Fibroblast of lung (primary cell): ENCODE measurements around the gene VPS25. TPM values are rescaled to one million over a fixed set of nuclear protein-coding genes. Genes with fewer than 3 reads are reported as not detected.
A peak's percentile ranks its signal among the peaks of the same experiment; 100 is the strongest.

ENCODE experiments used
- DNase-seq, 2 donors: peaks; one replicate each; pipeline versions ENCODE4 v3.0.0 to v3.0.0-alpha.2; 2010; ENCODE audit warnings: low read depth in 2 of 2
- H2AFZ ChIP-seq: 2 replicates; pipeline ENCODE4 v1.5.1; 2012; ENCODE audit warnings: low read length, control low read depth, inconsistent platforms
- H3K27ac ChIP-seq: 2 replicates; pipeline ENCODE4 v1.5.1; 2011; ENCODE audit warnings: low read length, control low read depth; ENCODE audit not compliant: insufficient read depth
- H3K27me3 ChIP-seq: 2 replicates; pipeline ENCODE4 v1.5.1; 2011; ENCODE audit warnings: mild to moderate bottlenecking, low read length; ENCODE audit not compliant: control insufficient read depth, insufficient read depth
- H3K36me3 ChIP-seq: 2 replicates; pipeline ENCODE4 v1.5.1; 2011; ENCODE audit warnings: low read length; ENCODE audit not compliant: control insufficient read depth, insufficient read depth
- H3K4me1 ChIP-seq: 2 replicates; pipeline ENCODE4 v1.5.1; 2011; ENCODE audit warnings: low read length; ENCODE audit not compliant: control insufficient read depth, insufficient read depth; ENCODE audit errors: extremely low read depth
- H3K4me2 ChIP-seq: 2 replicates; pipeline ENCODE4 v1.5.1; 2011; ENCODE audit warnings: low read length, control low read depth; ENCODE audit not compliant: insufficient read depth; ENCODE audit errors: extremely low read depth
- H3K4me3 ChIP-seq, 4 experiments: fragments of 200-600 bp in 1 of 4; sonication (generic) in 1 of 4; replicated peaks in 1 of 4; 2 replicates each; pipeline ENCODE4 v1.5.1; 2011 to 2016; ENCODE audit warnings: low read length in 4 of 4, low read depth in 3 of 4, mild to moderate bottlenecking in 3 of 4, control low read depth in 2 of 4, inconsistent platforms in 1 of 4, mixed read lengths in 1 of 4; ENCODE audit not compliant: insufficient read depth in 1 of 4; ENCODE audit errors: control extremely low read depth in 1 of 4
- H3K79me2 ChIP-seq: 2 replicates; pipeline ENCODE4 v1.5.1; 2012; ENCODE audit warnings: mild to moderate bottlenecking, low read length, inconsistent platforms; ENCODE audit not compliant: control insufficient read depth, insufficient read depth
- H3K9ac ChIP-seq: 2 replicates; pipeline ENCODE4 v1.5.1; 2011; ENCODE audit warnings: mild to moderate bottlenecking, low read length, control low read depth; ENCODE audit not compliant: insufficient read depth
- H3K9me3 ChIP-seq: 2 replicates; pipeline ENCODE4 v1.5.1; 2012; ENCODE audit warnings: low read depth, low read length; ENCODE audit not compliant: control insufficient read depth, insufficient read depth
- H4K20me1 ChIP-seq: 2 replicates; pipeline ENCODE4 v1.5.1; 2011; ENCODE audit warnings: low read length; ENCODE audit not compliant: control insufficient read depth, insufficient read depth; ENCODE audit errors: extremely low read depth
- CTCF ChIP-seq, 2 donors: IDR thresholded peaks in 1 of 2; conservative IDR thresholded peaks in 1 of 2; 1 replicate in 1 of 2; 2 replicates in 1 of 2; pipeline ENCODE4 v1.5.1; 2011 to 2012; ENCODE audit warnings: low read length in 2 of 2, control low read depth in 1 of 2, inconsistent platforms in 1 of 2, low read depth in 1 of 2, mild to moderate bottlenecking in 1 of 2
- EZH2 ChIP-seq: IDR thresholded peaks from 2 replicates; pipeline ENCODE4 v1.5.1; 2012; ENCODE audit warnings: low read length, control low read depth, mild to moderate bottlenecking; ENCODE audit errors: missing control alignments
- polyA plus RNA-seq, 2 donors: library from polyadenylated mRNA; depleted of rRNA in 1 of 2; stranded (reverse) in 1 of 2; unstranded in 1 of 2; fragments of >200 nt; gene quantifications; 2 replicates each; pipeline ENCODE4 v1.2.1, GENCODE V29; 2011 to 2012; ENCODE audit warnings: missing spikeins in 1 of 2
- total RNA-seq: library from RNA; depleted of rRNA; stranded (reverse); fragments of >200 nt; gene quantifications from 2 replicates; pipeline ENCODE4 v1.2.1, GENCODE V29; 2014

Gene VPS25
- total and polyA plus RNA-seq, 2 donors (not counting 1 experiment from before 2014, with no cell fraction given) = 43.6 to 92.7 TPM

DNA sequence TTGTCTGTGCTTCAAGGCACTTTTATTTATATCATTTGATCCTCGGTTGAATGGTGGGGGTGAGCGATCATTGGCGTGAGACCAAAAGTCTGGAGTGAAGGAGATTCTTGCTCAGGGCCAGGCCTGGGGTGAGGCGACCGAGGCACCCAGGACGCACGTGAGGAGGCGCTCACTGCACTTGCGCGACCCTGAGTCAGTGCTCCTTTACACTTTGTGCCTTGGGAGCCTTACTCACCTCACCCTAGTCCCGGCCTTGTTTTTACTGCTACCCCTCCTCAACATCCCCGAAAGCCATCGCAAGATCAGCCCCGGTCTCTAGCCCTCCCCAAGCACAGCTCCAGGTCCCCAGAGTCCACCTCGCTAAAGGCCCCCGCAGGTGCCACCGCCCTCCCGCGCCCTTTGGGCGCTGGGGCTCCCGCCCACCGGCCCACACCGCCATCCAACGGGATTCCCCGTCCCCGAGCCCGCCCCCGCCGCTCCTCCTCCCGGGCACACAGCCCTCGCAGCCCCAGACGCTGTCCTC lies 28.9 kb upstream of the VPS25 start:
- Histone ChIP-seq H3K4me3 (peak overlapping the region; percentile 81 to 89 (median 84)), H3K36me3 (no peaks in the 10 kb centered on the region), H3K4me2 (peak overlapping the region; percentile 90), H3K9ac (peak overlapping the region; percentile 82), H3K9me3 (no peaks in the 10 kb centered on the region), H3K79me2 (peaks cover 17% of the 10 kb centered on the region), H3K27me3 (no peaks in the 10 kb centered on the region), H4K20me1 (no peaks in the 10 kb centered on the region), H3K4me1 (peaks cover 3% of the 10 kb centered on the region), H3K27ac (peak overlapping the region; percentile 69), H2AFZ (peak overlapping the region; percentile 95)
- peak; percentile 32 to 42 for DNase-seq
- TF ChIP-seq CTCF (conservative IDR thresholded peaks at IDR 0.05 in 1 of 2, IDR thresholded peaks at IDR 0.05 in 1 of 2; ENCODE audit: low read depth in 1 of 2, low read length in 2 of 2) = no peak

DNA sequence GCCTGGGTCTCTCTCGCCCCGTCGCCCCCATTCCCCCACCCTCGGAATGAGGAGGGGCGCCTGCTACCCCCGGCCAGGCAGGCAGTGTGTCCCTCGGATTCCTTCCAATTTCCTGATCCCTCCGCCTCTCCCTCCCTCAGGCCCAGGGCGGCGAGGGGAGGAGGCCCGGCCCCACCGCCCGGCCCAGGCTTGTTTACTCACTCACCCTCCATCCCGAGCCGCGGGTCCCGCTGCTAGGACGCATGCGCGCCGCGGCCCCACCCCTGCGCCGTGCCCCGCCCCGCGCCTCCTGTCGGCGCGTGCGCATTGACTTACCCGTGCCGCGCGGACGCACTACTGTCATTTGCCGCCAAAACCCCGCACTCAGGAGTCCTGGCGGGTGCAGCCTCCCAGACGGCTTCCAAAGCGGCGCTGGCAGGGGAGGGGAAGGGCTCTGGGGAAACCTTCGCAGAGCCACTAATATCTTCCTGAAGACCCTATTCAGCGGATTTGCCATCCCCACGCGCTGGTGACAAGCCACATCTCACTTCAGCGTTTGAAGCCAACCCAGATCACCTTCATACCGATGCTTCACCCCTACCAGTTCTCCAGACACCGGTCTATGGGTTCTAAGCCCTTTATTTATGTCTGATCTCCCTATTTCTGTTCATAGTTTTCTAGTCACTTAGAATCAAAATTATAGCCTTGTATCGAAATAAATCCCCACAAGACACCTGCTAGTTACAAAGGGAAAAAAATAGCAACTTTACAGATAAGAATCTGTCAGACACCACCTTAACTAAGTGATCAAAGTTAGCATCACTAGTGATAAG lies 28.2 kb upstream of the VPS25 start, which contains the start of gene EZH1:
Gene EZH1, minus strand, starts transcription at position 235 of the 812 bp plus-strand sequence. CDS start 16,099 bp downstream, outside the sequence.
- no peak for TF ChIP-seq EZH2
- TF ChIP-seq CTCF (conservative IDR thresholded peaks at IDR 0.05 in 1 of 2, IDR thresholded peaks at IDR 0.05 in 1 of 2; ENCODE audit: low read depth in 1 of 2, low read length in 2 of 2) = no peak
- H3K27me3 ChIP-seq = no peaks in the 10 kb centered on the region
- peaks cover 17% of the 10 kb centered on the region for H3K79me2 ChIP-seq
- H3K4me2 ChIP-seq = peak within 1 kb of the TSS; percentile 90
- H3K4me1 ChIP-seq = peaks cover 3% of the 10 kb centered on the region
- peak within 1 kb of the TSS; percentile 82 for H3K9ac ChIP-seq
- H2AFZ ChIP-seq = peak within 1 kb of the TSS; percentile 95
- H4K20me1 ChIP-seq = no peaks in the 10 kb centered on the region
- no peaks in the 10 kb centered on the region for H3K9me3 ChIP-seq
- H3K27ac ChIP-seq = peak within 1 kb of the TSS; percentile 69
- peak within 1 kb of the TSS; percentile 81 to 89 (median 84) for H3K4me3 ChIP-seq
- H3K36me3 ChIP-seq = no peaks in the 10 kb centered on the region
- DNase-seq = peak; percentile 79 to 88

DNA sequence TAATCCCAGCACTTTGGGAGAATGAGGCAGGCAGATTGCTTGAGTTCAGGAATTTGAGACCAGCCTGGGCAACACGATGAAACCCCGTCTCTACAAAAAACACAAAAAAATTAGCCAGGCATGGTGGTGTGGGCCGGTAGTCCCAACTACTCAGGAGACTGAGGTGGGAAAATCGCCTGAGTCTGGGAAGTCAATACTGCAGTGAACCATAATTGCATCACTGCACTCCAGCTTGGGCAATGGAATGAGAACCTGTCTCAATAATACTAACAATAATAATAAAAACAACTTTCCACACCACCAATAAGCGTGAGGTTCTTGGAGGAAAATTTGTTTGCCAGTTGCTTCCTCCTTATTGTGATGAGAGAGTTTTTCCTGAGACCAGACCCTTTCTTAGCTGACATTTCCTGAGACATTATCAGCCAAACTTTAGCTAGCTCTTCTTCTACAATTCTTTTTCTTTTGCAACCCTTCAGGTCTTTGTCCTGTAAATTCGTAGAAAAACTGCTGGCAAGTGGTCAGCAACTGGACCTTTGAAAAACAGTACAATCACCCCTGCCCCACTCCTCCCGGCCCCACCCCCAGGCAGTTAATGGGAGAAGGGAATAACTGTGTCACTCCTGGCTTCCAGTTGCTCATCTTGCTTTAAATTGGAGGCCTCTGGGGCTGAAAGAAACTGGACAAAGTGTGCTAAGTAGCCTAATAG lies 24.9 kb upstream of the VPS25 start:
- TF ChIP-seq EZH2 = no peak
- H3K4me3 ChIP-seq = no peak overlapping the region
- H3K36me3 ChIP-seq = no peaks in the 10 kb centered on the region
- H3K4me1 ChIP-seq = peaks cover 3% of the 10 kb centered on the region
- H3K9me3 ChIP-seq = no peaks in the 10 kb centered on the region
- no peaks in the 10 kb centered on the region for H4K20me1 ChIP-seq
- H3K27me3 ChIP-seq = peaks cover 9% of the 10 kb centered on the region
- H3K4me2 ChIP-seq = no peak overlapping the region
- H3K79me2 ChIP-seq = peaks cover 11% of the 10 kb centered on the region
- no peak overlapping the region for H2AFZ ChIP-seq
- DNase-seq = no peak
- H3K9ac ChIP-seq = no peak overlapping the region
- H3K27ac ChIP-seq = no peak overlapping the region
